SK-N-SH treated with all-trans-retinoic acid at 6 μM for 48 hours (cell line): ENCODE results near the gene ETNK2.

ENCODE experiments used
- ATAC-seq: fragments of 200-7000 bp; cut with Tn5 transposase; 3 replicates; pipeline ENCODE4 v1.9.1; 2020; ENCODE audit warnings: mild to moderate bottlenecking, moderate library complexity
- ARNTL ChIP-seq: fragments of 450-650 bp; formaldehyde crosslinking; IDR thresholded peaks from 2 replicates; pipeline ENCODE4 v1.5.0; 2020; ENCODE audit warnings: low read depth, mild to moderate bottlenecking, moderate library complexity, borderline replicate concordance
- BACH2 ChIP-seq: fragments of 250-450 bp; sonication (Bioruptor Pico); IDR thresholded peaks from 2 replicates; pipeline ENCODE4 v1.9.0; 2021; ENCODE audit warnings: mild to moderate bottlenecking, borderline replicate concordance
- CREB5 ChIP-seq: fragments of 250-450 bp; sonication (Bioruptor Pico); IDR thresholded peaks from 2 replicates; pipeline ENCODE4 v1.5.1; 2020; ENCODE audit warnings: low read depth, mild to moderate bottlenecking, moderate library complexity
- CSDC2 ChIP-seq: fragments of 250-450 bp; sonication (Bioruptor Pico); IDR thresholded peaks from 2 replicates; pipeline ENCODE4 v1.5.0; 2020; ENCODE audit warnings: mild to moderate bottlenecking, moderate library complexity
- ESRRG ChIP-seq: fragments of 250-450 bp; sonication (Bioruptor Pico); IDR thresholded peaks from 2 replicates; pipeline ENCODE4 v1.6.1; 2021; ENCODE audit warnings: mild to moderate bottlenecking
- GLIS3 ChIP-seq: fragments of 250-450 bp; sonication (Bioruptor Pico); IDR thresholded peaks from 2 replicates; pipeline ENCODE4 v1.5.0; 2020; ENCODE audit warnings: mild to moderate bottlenecking, moderate library complexity
- ISL1 ChIP-seq: fragments of 250-450 bp; sonication (Bioruptor Pico); IDR thresholded peaks from 2 replicates; pipeline ENCODE4 v2.1.2; 2022; ENCODE audit warnings: mild to moderate bottlenecking, moderate library complexity
- OSR1 ChIP-seq: fragments of 250-450 bp; sonication (Bioruptor Pico); IDR thresholded peaks from 2 replicates; pipeline ENCODE4 v1.8.0; 2022; ENCODE audit warnings: moderate library complexity, mild to moderate bottlenecking, inconsistent platforms
- POU6F1 ChIP-seq: fragments of 250-450 bp; sonication (Bioruptor Pico); IDR thresholded peaks from 2 replicates; pipeline ENCODE4 v1.8.0; 2021; ENCODE audit warnings: low read depth, mild to moderate bottlenecking, moderate library complexity, borderline replicate concordance
- PPARA ChIP-seq: fragments of 250-450 bp; sonication (Bioruptor Pico); IDR thresholded peaks from 2 replicates; pipeline ENCODE4 v1.5.0; 2020; ENCODE audit warnings: mild to moderate bottlenecking, borderline replicate concordance
- RARB ChIP-seq: fragments of 250-450 bp; sonication (Bioruptor Pico); IDR thresholded peaks from 2 replicates; pipeline ENCODE4 v1.8.0; 2021; ENCODE audit warnings: mild to moderate bottlenecking, moderate library complexity
- SNAI2 ChIP-seq: fragments of 250-450 bp; sonication (Bioruptor Pico); IDR thresholded peaks from 2 replicates; pipeline ENCODE4 v1.5.0; 2020; ENCODE audit warnings: mild to moderate bottlenecking, moderate library complexity
- TCF4 ChIP-seq: fragments of 250-450 bp; sonication (Bioruptor Pico); IDR thresholded peaks from 2 replicates; pipeline ENCODE4 v1.8.0; 2021; ENCODE audit warnings: mild to moderate bottlenecking, moderate library complexity, borderline replicate concordance
- TOX ChIP-seq: fragments of 250-450 bp; sonication (Bioruptor Pico); IDR thresholded peaks from 2 replicates; pipeline ENCODE4 v1.8.0; 2021; ENCODE audit warnings: mild to moderate bottlenecking, moderate library complexity, borderline replicate concordance
- ZC3H10 ChIP-seq: fragments of 250-450 bp; sonication (Bioruptor Pico); IDR thresholded peaks from 2 replicates; pipeline ENCODE4 v1.5.1; 2021; ENCODE audit warnings: mild to moderate bottlenecking, moderate library complexity
- ZFP3 ChIP-seq: fragments of 250-450 bp; sonication (Bioruptor Pico); IDR thresholded peaks from 2 replicates; pipeline ENCODE4 v1.5.0; 2020; ENCODE audit warnings: mild to moderate bottlenecking, moderate library complexity
- ZFP30 ChIP-seq: fragments of 450-650 bp; formaldehyde crosslinking; IDR thresholded peaks from 2 replicates; pipeline ENCODE4 v1.5.0; 2022; ENCODE audit warnings: mild to moderate bottlenecking, moderate library complexity
- ZNF565 ChIP-seq: fragments of 450-650 bp; formaldehyde crosslinking; conservative IDR thresholded peaks from 2 replicates; pipeline ENCODE4 v1.5.0; 2020; ENCODE audit warnings: low read depth, mild to moderate bottlenecking, moderate library complexity
- ZNF70 ChIP-seq: fragments of 450-650 bp; formaldehyde crosslinking; IDR thresholded peaks from 2 replicates; pipeline ENCODE4 v1.5.0; 2020; ENCODE audit warnings: mild to moderate bottlenecking, moderate library complexity
- ZNF8 ChIP-seq: fragments of 450-650 bp; formaldehyde crosslinking; IDR thresholded peaks from 2 replicates; pipeline ENCODE4 v1.5.0; 2020; ENCODE audit warnings: mild to moderate bottlenecking, moderate library complexity
- TF ChIP-seq, protein P1 (sequence below): fragments of 250-450 bp; sonication (Bioruptor Pico); IDR thresholded peaks from 2 replicates; pipeline ENCODE4 v1.8.0; 2020; ENCODE audit warnings: mild to moderate bottlenecking, moderate library complexity, borderline replicate concordance
- TF ChIP-seq, protein P2 (sequence below): fragments of 250-450 bp; sonication (Bioruptor Pico); IDR thresholded peaks from 2 replicates; pipeline ENCODE4 v1.5.0; 2020; ENCODE audit warnings: mild to moderate bottlenecking, moderate library complexity
- TF ChIP-seq, protein P3 (sequence below): fragments of 250-450 bp; sonication (Bioruptor Pico); IDR thresholded peaks from 2 replicates; pipeline ENCODE4 v1.5.1; 2021; ENCODE audit warnings: mild to moderate bottlenecking, moderate library complexity

Gene ETNK2

DNA sequence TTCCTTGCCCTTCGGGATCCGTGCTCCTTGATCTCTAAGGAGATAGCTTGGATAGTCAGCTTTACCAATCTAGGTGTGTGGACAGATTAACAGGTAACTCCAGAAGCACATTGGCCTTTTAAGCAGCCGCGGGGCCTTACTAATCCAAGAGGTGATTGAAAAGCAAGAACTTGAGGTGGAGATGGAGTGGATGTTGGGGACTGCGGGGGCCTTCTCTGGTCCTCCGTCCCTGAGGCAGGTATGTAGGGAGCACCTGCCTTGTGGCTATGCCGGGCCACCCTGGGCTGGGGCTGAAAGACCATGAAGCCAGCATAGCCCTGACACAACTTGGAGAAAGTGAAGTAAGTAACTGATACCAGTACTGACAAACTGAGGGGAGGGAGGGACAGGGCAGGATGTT lies 68.4 kb downstream of the ETNK2 start:
- no peak for TF ChIP-seq ZNF70 (CRISPR knock-in tag)
- no peak for TF ChIP-seq ZFP3
- no peak for TF ChIP-seq POU6F1
- TF ChIP-seq TOX (CRISPR knock-in tag), result no peak
- no peak for TF ChIP-seq ZFP30
- TF ChIP-seq ZC3H10 (CRISPR knock-in tag), result no peak
- no peak for TF ChIP-seq CSDC2 (CRISPR knock-in tag)
- TF ChIP-seq RARB (CRISPR knock-in tag), result no peak
- TF ChIP-seq, protein P1, sequence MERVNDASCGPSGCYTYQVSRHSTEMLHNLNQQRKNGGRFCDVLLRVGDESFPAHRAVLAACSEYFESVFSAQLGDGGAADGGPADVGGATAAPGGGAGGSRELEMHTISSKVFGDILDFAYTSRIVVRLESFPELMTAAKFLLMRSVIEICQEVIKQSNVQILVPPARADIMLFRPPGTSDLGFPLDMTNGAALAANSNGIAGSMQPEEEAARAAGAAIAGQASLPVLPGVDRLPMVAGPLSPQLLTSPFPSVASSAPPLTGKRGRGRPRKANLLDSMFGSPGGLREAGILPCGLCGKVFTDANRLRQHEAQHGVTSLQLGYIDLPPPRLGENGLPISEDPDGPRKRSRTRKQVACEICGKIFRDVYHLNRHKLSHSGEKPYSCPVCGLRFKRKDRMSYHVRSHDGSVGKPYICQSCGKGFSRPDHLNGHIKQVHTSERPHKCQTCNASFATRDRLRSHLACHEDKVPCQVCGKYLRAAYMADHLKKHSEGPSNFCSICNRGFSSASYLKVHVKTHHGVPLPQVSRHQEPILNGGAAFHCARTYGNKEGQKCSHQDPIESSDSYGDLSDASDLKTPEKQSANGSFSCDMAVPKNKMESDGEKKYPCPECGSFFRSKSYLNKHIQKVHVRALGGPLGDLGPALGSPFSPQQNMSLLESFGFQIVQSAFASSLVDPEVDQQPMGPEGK, result no peak
- no peak for TF ChIP-seq OSR1 (CRISPR knock-in tag)
- TF ChIP-seq TCF4 (CRISPR knock-in tag), result no peak
- no peak for TF ChIP-seq SNAI2 (CRISPR knock-in tag)
- no peak for TF ChIP-seq ARNTL (CRISPR knock-in tag)
- TF ChIP-seq, protein P2, sequence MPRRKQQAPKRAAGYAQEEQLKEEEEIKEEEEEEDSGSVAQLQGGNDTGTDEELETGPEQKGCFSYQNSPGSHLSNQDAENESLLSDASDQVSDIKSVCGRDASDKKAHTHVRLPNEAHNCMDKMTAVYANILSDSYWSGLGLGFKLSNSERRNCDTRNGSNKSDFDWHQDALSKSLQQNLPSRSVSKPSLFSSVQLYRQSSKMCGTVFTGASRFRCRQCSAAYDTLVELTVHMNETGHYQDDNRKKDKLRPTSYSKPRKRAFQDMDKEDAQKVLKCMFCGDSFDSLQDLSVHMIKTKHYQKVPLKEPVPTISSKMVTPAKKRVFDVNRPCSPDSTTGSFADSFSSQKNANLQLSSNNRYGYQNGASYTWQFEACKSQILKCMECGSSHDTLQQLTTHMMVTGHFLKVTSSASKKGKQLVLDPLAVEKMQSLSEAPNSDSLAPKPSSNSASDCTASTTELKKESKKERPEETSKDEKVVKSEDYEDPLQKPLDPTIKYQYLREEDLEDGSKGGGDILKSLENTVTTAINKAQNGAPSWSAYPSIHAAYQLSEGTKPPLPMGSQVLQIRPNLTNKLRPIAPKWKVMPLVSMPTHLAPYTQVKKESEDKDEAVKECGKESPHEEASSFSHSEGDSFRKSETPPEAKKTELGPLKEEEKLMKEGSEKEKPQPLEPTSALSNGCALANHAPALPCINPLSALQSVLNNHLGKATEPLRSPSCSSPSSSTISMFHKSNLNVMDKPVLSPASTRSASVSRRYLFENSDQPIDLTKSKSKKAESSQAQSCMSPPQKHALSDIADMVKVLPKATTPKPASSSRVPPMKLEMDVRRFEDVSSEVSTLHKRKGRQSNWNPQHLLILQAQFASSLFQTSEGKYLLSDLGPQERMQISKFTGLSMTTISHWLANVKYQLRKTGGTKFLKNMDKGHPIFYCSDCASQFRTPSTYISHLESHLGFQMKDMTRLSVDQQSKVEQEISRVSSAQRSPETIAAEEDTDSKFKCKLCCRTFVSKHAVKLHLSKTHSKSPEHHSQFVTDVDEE (CRISPR knock-in tag), result no peak
- no peak for TF ChIP-seq ZNF565 (CRISPR knock-in tag)
- no peak for TF ChIP-seq ZNF8 (CRISPR knock-in tag)
- ATAC-seq, result no peak

DNA sequence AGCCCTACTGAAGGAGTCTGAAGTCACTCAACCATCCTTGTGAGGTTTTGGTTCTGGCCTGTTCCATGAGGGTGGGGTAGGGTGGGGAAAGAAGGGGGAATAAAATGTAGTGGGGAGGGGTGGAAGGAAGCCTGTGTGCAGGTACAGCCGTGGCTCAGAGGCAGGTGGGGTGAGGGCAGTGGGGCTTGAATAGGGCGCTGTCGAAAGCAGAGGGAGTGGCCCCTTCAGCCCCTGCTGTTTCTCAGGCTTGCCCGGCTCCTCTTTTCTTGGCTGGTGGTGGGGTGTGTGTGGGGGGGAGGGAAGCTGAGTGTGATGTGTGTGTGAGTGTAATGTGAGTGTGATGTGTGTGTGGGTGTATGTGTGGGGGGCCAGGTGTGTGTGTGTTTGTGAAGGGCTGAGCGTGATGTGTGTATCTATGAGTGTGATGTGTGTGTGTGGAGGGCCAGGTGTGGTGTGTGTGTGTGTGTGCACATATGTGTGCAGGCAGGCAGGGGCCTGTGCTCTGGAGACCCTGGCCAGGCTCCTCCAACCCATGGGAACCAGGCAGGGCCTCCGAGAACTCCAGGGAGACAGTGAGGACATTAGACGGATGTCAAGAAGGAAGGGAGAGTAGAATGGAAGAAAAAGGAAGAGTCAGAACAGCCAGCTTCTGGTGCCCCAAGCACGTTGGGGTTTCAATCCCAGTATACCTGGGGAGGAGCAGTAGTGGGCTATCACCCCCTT lies 69.9 kb downstream of the ETNK2 start:
- ATAC-seq, result no peak
- TF ChIP-seq ZC3H10 (CRISPR knock-in tag) (no peak), SNAI2 (CRISPR knock-in tag) (no peak), ZNF8 (CRISPR knock-in tag) (no peak), RARB (CRISPR knock-in tag) (no peak), TOX (CRISPR knock-in tag) (no peak), OSR1 (CRISPR knock-in tag) (no peak), GLIS3 (CRISPR knock-in tag) (no peak), ISL1 (no peak), BACH2 (CRISPR knock-in tag) (no peak), ZFP3 (no peak), ZNF565 (CRISPR knock-in tag) (no peak), ZFP30 (no peak), CSDC2 (CRISPR knock-in tag) (no peak), TCF4 (CRISPR knock-in tag) (no peak), ZNF70 (CRISPR knock-in tag) (no peak), ESRRG (CRISPR knock-in tag) (no peak), PPARA (no peak), CREB5 (no peak)
- TF ChIP-seq, protein P3, sequence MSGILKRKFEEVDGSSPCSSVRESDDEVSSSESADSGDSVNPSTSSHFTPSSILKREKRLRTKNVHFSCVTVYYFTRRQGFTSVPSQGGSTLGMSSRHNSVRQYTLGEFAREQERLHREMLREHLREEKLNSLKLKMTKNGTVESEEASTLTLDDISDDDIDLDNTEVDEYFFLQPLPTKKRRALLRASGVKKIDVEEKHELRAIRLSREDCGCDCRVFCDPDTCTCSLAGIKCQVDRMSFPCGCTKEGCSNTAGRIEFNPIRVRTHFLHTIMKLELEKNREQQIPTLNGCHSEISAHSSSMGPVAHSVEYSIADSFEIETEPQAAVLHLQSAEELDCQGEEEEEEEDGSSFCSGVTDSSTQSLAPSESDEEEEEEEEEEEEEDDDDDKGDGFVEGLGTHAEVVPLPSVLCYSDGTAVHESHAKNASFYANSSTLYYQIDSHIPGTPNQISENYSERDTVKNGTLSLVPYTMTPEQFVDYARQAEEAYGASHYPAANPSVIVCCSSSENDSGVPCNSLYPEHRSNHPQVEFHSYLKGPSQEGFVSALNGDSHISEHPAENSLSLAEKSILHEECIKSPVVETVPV (CRISPR knock-in tag), result no peak
- TF ChIP-seq, protein P2 (CRISPR knock-in tag), result no peak
- TF ChIP-seq, all 23 proteins: peak for 0
